Suprapubic skin (tissue), 4 donors: ENCODE results near the gene PPM1M.

ENCODE experiments used
- CTCF ChIP-seq, 2 donors: fragments of 200-600 bp in 1 of 2; fragments of 450-650 bp in 1 of 2; sonication (generic) in 1 of 2; IDR thresholded peaks; one replicate each; pipeline ENCODE4 v1.5.1; 2016 to 2019; ENCODE audit warnings: antibody characterized with exemption in 2 of 2, mild to moderate bottlenecking in 1 of 2, moderate library complexity in 1 of 2
- EP300 ChIP-seq: sonication (generic); formaldehyde crosslinking; IDR thresholded peaks from one replicate; pipeline ENCODE4 v1.6.1; 2017; ENCODE audit warnings: antibody characterized with exemption
- POLR2A ChIP-seq, 2 donors: fragments of 450-650 bp; IDR thresholded peaks; one replicate each; pipeline ENCODE4 v1.6.1; 2017; ENCODE audit warnings: antibody characterized with exemption in 2 of 2, mild to moderate bottlenecking in 2 of 2, moderate library complexity in 2 of 2
- POLR2AphosphoS5 ChIP-seq, 3 donors: sonication (generic); formaldehyde crosslinking; IDR thresholded peaks; one replicate each; pipeline ENCODE4 v1.6.1; 2017; ENCODE audit warnings: antibody characterized with exemption in 3 of 3

- no peak for TF ChIP-seq CTCF (IDR thresholded peaks at IDR 0.05)
- no peak for TF ChIP-seq POLR2A (IDR thresholded peaks at IDR 0.05)
- TF ChIP-seq POLR2AphosphoS5 (IDR thresholded peaks at IDR 0.05), result no peak
- TF ChIP-seq EP300, result no peak
Observed at GRCh38 chr3:52218937-52219650, 26.5 kb upstream of the PPM1M start.
